Fibroblast of the conjunctiva (primary cell): ENCODE measurements around the gene DPP10.

Source experiments
- DNase-seq: peaks from one replicate; pipeline ENCODE4 v3.0.0-alpha.2; 2010; ENCODE audit warnings: low read depth

The DPP10 gene

GRCh38 chr2:115569547-115569946 is 1127.1 kb downstream of the DPP10 start:
- no peak for DNase-seq

GRCh38 chr2:115572746-115573145 is 1130.3 kb downstream of the DPP10 start:
- no peak for DNase-seq

GRCh38 chr2:115573756-115574155 is 1131.3 kb downstream of the DPP10 start:
- no peak for DNase-seq

- no peak for DNase-seq
Measured at GRCh38 chr2:115574667-115575066, 1132.2 kb downstream of the DPP10 start.

GRCh38 chr2:115580784-115581183 is 1138.3 kb downstream of the DPP10 start:
- DNase-seq = no peak

GRCh38 chr2:115584507-115584906 is 1142.1 kb downstream of the DPP10 start:
- no peak for DNase-seq

- DNase-seq = no peak
Measured at GRCh38 chr2:115596659-115597375, 1154.4 kb downstream of the DPP10 start.

GRCh38 chr2:115603285-115603684 is 1160.8 kb downstream of the DPP10 start:
- no peak for DNase-seq

- no peak for DNase-seq
Measured at GRCh38 chr2:115606350-115606749, 1163.9 kb downstream of the DPP10 start.

GRCh38 chr2:115609978-115610377 is 1167.5 kb downstream of the DPP10 start:
- DNase-seq = no peak

GRCh38 chr2:115610888-115611287 is 1168.4 kb downstream of the DPP10 start:
- no peak for DNase-seq

- no peak for DNase-seq
Measured at GRCh38 chr2:115624332-115624731, 1181.9 kb downstream of the DPP10 start.

- DNase-seq = no peak
Measured at GRCh38 chr2:115634578-115634977, 1192.1 kb downstream of the DPP10 start.

GRCh38 chr2:115635430-115635829 is 1193.0 kb downstream of the DPP10 start:
- DNase-seq = no peak

GRCh38 chr2:115649731-115650130 is 1207.3 kb downstream of the DPP10 start:
- no peak for DNase-seq

- no peak for DNase-seq
Measured at GRCh38 chr2:115650827-115651226, 1208.4 kb downstream of the DPP10 start.

GRCh38 chr2:115652652-115653051 is 1210.2 kb downstream of the DPP10 start:
- no peak for DNase-seq

- DNase-seq = no peak
Measured at GRCh38 chr2:115654362-115654761, 1211.9 kb downstream of the DPP10 start.

- DNase-seq = no peak
Measured at GRCh38 chr2:115678129-115678528, 1235.7 kb downstream of the DPP10 start.

- no peak for DNase-seq
Measured at GRCh38 chr2:115684345-115684744, 1241.9 kb downstream of the DPP10 start.

GRCh38 chr2:115691409-115691808 is 1249.0 kb downstream of the DPP10 start:
- DNase-seq = no peak

GRCh38 chr2:115694651-115695050 is 1252.2 kb downstream of the DPP10 start:
- DNase-seq = no peak

- DNase-seq = no peak
Measured at GRCh38 chr2:115733190-115733775, 1290.8 kb downstream of the DPP10 start.

- no peak for DNase-seq
Measured at GRCh38 chr2:115738111-115738510, 1295.7 kb downstream of the DPP10 start.
